ENCODE results near the gene VSTM2A. TPM values are rescaled to one million over a fixed set of nuclear protein-coding genes. Genes with fewer than 3 reads are reported as not detected.

VSTM2A gene
- polyA plus RNA-seq, 1 donor from 2014 or later = 49.1 TPM

GRCh38 chr7:54591404-54592386 lies 49.5 kb downstream of the VSTM2A start:
- Histone ChIP-seq H3K9me2 (ENCODE audit: insufficient read depth, low read length) (no peaks in the 10 kb centered on the region), H3K27ac (ENCODE audit: low read length) (no peak overlapping the region), H3K4me3 (ENCODE audit: low read length) (no peak overlapping the region), H3K9ac (ENCODE audit: low read length) (no peak overlapping the region), H3F3A (ENCODE audit: insufficient read depth, low read length, poor library complexity, severe bottlenecking) (peaks cover 9% of the 10 kb centered on the region), H3K9me3 (ENCODE audit: low read length) (no peaks in the 10 kb centered on the region), H2AFZ (ENCODE audit: low read depth, low read length) (no peak overlapping the region), H3K4me2 (ENCODE audit: low read length) (no peak overlapping the region), H3K27me3 (ENCODE audit: insufficient read depth, low read depth, low read length) (no peaks in the 10 kb centered on the region), H4K20me1 (ENCODE audit: insufficient read depth) (no peaks in the 10 kb centered on the region), H3K79me2 (replicated peaks; ENCODE audit: insufficient read depth, low read length) (no peaks in the 10 kb centered on the region), H3K36me3 (ENCODE audit: insufficient read depth, low read length) (no peaks in the 10 kb centered on the region)
- no peak for TF ChIP-seq POLR2AphosphoS5 (IDR thresholded peaks at IDR 0.05)
- no peak for TF ChIP-seq EZH2 (IDR thresholded peaks at IDR 0.05; ENCODE audit: borderline replicate concordance, insufficient read depth, low read length, poor library complexity, severe bottlenecking)
- TF ChIP-seq TAF1 (IDR thresholded peaks at IDR 0.05; ENCODE audit: low read depth) = no peak
- TF ChIP-seq CTCF (IDR thresholded peaks at IDR 0.05; ENCODE audit: poor library complexity, severe bottlenecking) = no peak
- no peak for TF ChIP-seq RAD21 (conservative IDR thresholded peaks at IDR 0.05)
- no peak for TF ChIP-seq EP300 (conservative IDR thresholded peaks at IDR 0.05; ENCODE audit: poor library complexity, severe bottlenecking)
- TF ChIP-seq MXI1 (conservative IDR thresholded peaks at IDR 0.05; ENCODE audit: poor library complexity, severe bottlenecking) = no peak
- TF ChIP-seq, protein P1, sequence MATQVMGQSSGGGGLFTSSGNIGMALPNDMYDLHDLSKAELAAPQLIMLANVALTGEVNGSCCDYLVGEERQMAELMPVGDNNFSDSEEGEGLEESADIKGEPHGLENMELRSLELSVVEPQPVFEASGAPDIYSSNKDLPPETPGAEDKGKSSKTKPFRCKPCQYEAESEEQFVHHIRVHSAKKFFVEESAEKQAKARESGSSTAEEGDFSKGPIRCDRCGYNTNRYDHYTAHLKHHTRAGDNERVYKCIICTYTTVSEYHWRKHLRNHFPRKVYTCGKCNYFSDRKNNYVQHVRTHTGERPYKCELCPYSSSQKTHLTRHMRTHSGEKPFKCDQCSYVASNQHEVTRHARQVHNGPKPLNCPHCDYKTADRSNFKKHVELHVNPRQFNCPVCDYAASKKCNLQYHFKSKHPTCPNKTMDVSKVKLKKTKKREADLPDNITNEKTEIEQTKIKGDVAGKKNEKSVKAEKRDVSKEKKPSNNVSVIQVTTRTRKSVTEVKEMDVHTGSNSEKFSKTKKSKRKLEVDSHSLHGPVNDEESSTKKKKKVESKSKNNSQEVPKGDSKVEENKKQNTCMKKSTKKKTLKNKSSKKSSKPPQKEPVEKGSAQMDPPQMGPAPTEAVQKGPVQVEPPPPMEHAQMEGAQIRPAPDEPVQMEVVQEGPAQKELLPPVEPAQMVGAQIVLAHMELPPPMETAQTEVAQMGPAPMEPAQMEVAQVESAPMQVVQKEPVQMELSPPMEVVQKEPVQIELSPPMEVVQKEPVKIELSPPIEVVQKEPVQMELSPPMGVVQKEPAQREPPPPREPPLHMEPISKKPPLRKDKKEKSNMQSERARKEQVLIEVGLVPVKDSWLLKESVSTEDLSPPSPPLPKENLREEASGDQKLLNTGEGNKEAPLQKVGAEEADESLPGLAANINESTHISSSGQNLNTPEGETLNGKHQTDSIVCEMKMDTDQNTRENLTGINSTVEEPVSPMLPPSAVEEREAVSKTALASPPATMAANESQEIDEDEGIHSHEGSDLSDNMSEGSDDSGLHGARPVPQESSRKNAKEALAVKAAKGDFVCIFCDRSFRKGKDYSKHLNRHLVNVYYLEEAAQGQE (IDR thresholded peaks at IDR 0.05; ENCODE audit: borderline replicate concordance) = no peak

DNA sequence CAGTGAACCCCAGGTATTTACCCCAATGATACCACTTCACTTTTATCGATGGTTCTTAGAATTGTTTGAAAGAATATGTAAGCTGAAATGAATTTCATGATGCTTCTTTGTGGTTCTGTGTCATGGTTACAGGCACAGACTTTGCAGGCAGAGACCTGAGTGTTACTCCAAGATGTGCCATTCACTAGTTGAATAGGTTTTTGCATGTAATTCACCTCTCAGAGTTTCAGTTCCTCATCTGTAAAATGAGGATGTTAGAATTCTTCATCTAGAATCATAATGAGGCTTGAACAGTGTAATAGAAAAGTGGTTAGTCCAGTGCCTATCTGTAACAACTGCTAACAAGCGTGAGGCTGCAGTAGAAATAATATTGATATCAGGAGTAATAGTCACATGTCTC lies 54.6 kb downstream of the VSTM2A start:
- no peaks in the 10 kb centered on the region for H4K20me1 ChIP-seq (ENCODE audit: insufficient read depth)
- no peaks in the 10 kb centered on the region for H3K36me3 ChIP-seq (ENCODE audit: insufficient read depth, low read length)
- no peak for TF ChIP-seq MXI1 (conservative IDR thresholded peaks at IDR 0.05; ENCODE audit: poor library complexity, severe bottlenecking)
- TF ChIP-seq RAD21 (conservative IDR thresholded peaks at IDR 0.05) = no peak
- no peak for TF ChIP-seq POLR2AphosphoS5 (IDR thresholded peaks at IDR 0.05)
- TF ChIP-seq TAF1 (IDR thresholded peaks at IDR 0.05; ENCODE audit: low read depth) = no peak
- no peak for TF ChIP-seq CTCF (IDR thresholded peaks at IDR 0.05; ENCODE audit: poor library complexity, severe bottlenecking)
- no peak for TF ChIP-seq EP300 (conservative IDR thresholded peaks at IDR 0.05; ENCODE audit: poor library complexity, severe bottlenecking)
- TF ChIP-seq, protein P1 (IDR thresholded peaks at IDR 0.05; ENCODE audit: borderline replicate concordance) = no peak
- no peak for TF ChIP-seq SMC3 (conservative IDR thresholded peaks at IDR 0.05; ENCODE audit: poor library complexity)
- no peak for TF ChIP-seq EZH2 (IDR thresholded peaks at IDR 0.05; ENCODE audit: borderline replicate concordance, insufficient read depth, low read length, poor library complexity, severe bottlenecking)
- no peaks in the 10 kb centered on the region for H3K27me3 ChIP-seq (ENCODE audit: insufficient read depth, low read depth, low read length)
- no peaks in the 10 kb centered on the region for H3K9me2 ChIP-seq (ENCODE audit: insufficient read depth, low read length)
- no peaks in the 10 kb centered on the region for H3K79me2 ChIP-seq (replicated peaks; ENCODE audit: insufficient read depth, low read length)
- no peaks in the 10 kb centered on the region for H3F3A ChIP-seq (ENCODE audit: insufficient read depth, low read length, poor library complexity, severe bottlenecking)
- H3K9me3 ChIP-seq (ENCODE audit: low read length) = no peaks in the 10 kb centered on the region
- no peak overlapping the region for H3K4me3 ChIP-seq (ENCODE audit: low read length)
- H3K4me2 ChIP-seq (ENCODE audit: low read length) = no peak overlapping the region
- H3K27ac ChIP-seq (ENCODE audit: low read length) = no peak overlapping the region
- H2AFZ ChIP-seq (ENCODE audit: low read depth, low read length) = no peak overlapping the region
- no peak overlapping the region for H3K9ac ChIP-seq (ENCODE audit: low read length)
